RWPE2 (cell line): ENCODE data around the gene FRK.

Source experiments
- ATAC-seq: fragments of 200-7000 bp; cut with Tn5 transposase; 3 replicates; pipeline ENCODE4 v1.9.1; 2021; ENCODE audit warnings: low read depth
- DNase-seq: peaks from one replicate; pipeline ENCODE4 v3.0.0-alpha.2; 2020; ENCODE audit warnings: low spot score
- H3K27ac ChIP-seq: fragments of 450-650 bp; 2 replicates; pipeline ENCODE4 v1.5.1; 2017; ENCODE audit warnings: mild to moderate bottlenecking; ENCODE audit not compliant: poor library complexity, severe bottlenecking
- H3K27me3 ChIP-seq: fragments of 250-450 bp; sonication (Bioruptor Pico); 2 replicates; pipeline ENCODE4 v1.5.1; 2021; ENCODE audit warnings: mild to moderate bottlenecking, moderate library complexity; ENCODE audit not compliant: insufficient read depth, poor library complexity, severe bottlenecking
- H3K36me3 ChIP-seq: fragments of 250-450 bp; sonication (Bioruptor Pico); 2 replicates; pipeline ENCODE4 v1.5.1; 2020; ENCODE audit warnings: low read depth, mild to moderate bottlenecking, moderate library complexity
- H3K4me1 ChIP-seq: fragments of 250-450 bp; sonication (Bioruptor Pico); 2 replicates; pipeline ENCODE4 v1.5.1; 2021; ENCODE audit warnings: mild to moderate bottlenecking, moderate library complexity; ENCODE audit not compliant: insufficient read depth, poor library complexity, severe bottlenecking
- H3K4me3 ChIP-seq: fragments of 250-450 bp; sonication (Bioruptor Pico); 2 replicates; pipeline ENCODE4 v1.5.1; 2021; ENCODE audit warnings: mild to moderate bottlenecking, moderate library complexity; ENCODE audit not compliant: severe bottlenecking
- H3K9me3 ChIP-seq: fragments of 250-450 bp; sonication (Bioruptor Pico); 2 replicates; pipeline ENCODE4 v1.5.1; 2021; ENCODE audit warnings: mild to moderate bottlenecking, moderate library complexity; ENCODE audit not compliant: severe bottlenecking
- TF ChIP-seq, protein P1 (sequence below): fragments of 450-650 bp; IDR thresholded peaks from one replicate; pipeline ENCODE4 v1.5.1; 2017; ENCODE audit warnings: mild to moderate bottlenecking, moderate library complexity; ENCODE audit not compliant: poor library complexity, severe bottlenecking

The FRK gene, protein sequence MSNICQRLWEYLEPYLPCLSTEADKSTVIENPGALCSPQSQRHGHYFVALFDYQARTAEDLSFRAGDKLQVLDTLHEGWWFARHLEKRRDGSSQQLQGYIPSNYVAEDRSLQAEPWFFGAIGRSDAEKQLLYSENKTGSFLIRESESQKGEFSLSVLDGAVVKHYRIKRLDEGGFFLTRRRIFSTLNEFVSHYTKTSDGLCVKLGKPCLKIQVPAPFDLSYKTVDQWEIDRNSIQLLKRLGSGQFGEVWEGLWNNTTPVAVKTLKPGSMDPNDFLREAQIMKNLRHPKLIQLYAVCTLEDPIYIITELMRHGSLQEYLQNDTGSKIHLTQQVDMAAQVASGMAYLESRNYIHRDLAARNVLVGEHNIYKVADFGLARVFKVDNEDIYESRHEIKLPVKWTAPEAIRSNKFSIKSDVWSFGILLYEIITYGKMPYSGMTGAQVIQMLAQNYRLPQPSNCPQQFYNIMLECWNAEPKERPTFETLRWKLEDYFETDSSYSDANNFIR

DNA sequence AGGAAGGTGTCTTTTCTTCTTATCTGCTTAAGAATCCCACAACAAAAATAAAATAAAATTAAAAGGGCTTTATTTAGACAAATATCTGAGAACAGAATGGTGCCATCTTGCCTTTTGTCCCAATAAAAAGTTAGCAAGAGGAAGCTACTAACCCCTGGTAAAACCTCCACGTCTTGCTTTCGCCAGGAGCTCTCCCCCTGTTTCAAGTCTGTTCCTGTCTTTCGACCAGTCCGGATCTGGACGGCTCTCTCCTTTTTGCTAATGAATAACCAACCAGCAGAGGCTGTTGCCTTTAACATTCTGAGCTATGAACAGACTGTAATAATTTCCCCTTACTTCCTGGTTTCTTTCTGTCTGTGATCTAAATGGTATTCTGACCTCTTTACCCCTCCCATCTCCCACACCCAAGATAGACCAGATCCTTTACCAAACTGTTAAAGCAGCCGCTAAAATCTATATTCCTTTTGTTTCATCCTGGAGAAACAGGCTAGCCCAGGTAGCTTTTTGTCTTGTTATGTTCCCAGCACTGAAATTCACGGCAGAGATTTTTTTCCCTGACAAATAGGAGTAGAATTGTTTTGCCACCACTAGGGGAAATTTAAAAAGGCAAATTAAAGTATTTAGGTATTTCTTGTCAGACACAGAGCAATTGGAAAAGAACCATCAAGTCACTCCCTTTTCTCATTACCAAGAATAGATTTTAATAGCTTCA is at the start of gene FRK:
Gene FRK (minus strand): TSS at position 320 of the 712 bp plus-strand sequence. CDS start 580 bp downstream, outside the sequence.
- no peaks in the 10 kb centered on the region for H3K36me3 ChIP-seq
- H3K9me3 ChIP-seq = no peaks in the 10 kb centered on the region
- no peak for DNase-seq
- peak; percentile 86 for ATAC-seq
- TF ChIP-seq, protein P1, sequence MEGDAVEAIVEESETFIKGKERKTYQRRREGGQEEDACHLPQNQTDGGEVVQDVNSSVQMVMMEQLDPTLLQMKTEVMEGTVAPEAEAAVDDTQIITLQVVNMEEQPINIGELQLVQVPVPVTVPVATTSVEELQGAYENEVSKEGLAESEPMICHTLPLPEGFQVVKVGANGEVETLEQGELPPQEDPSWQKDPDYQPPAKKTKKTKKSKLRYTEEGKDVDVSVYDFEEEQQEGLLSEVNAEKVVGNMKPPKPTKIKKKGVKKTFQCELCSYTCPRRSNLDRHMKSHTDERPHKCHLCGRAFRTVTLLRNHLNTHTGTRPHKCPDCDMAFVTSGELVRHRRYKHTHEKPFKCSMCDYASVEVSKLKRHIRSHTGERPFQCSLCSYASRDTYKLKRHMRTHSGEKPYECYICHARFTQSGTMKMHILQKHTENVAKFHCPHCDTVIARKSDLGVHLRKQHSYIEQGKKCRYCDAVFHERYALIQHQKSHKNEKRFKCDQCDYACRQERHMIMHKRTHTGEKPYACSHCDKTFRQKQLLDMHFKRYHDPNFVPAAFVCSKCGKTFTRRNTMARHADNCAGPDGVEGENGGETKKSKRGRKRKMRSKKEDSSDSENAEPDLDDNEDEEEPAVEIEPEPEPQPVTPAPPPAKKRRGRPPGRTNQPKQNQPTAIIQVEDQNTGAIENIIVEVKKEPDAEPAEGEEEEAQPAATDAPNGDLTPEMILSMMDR = peak; percentile 57
- no peaks in the 10 kb centered on the region for H3K27me3 ChIP-seq
- H3K4me3 ChIP-seq = peak within 1 kb of the TSS; percentile 26
- H3K4me1 ChIP-seq = peaks cover 9% of the 10 kb centered on the region
- H3K27ac ChIP-seq = peak within 1 kb of the TSS; percentile 61

DNA sequence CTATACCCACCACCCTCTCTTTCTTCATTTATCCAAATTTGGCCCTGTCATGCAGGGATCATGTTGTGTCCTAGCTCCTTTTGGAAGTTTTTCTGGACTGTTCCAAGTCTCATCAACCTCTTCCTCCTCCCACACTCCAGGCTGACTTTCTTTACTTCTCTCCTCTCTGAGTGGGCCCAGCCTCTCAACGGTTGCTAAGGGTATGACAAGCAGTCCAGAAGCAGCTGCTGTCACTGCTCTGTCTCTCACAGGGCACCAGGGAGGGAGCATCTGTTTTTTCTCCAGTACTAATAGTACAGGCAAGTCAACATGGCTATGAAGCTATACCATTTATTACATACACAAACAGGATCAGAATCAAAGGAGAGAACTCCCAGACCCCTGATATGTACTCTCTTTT is 48.1 kb upstream of the FRK start:
- no peaks in the 10 kb centered on the region for H3K27me3 ChIP-seq
- peaks cover 8% of the 10 kb centered on the region for H3K4me1 ChIP-seq
- TF ChIP-seq, protein P1 = no peak
- peaks cover 66% of the 10 kb centered on the region for H3K36me3 ChIP-seq
- H3K9me3 ChIP-seq = no peaks in the 10 kb centered on the region
- ATAC-seq (no peak), DNase-seq (no peak)
- H3K4me3 ChIP-seq = no peak overlapping the region
- H3K27ac ChIP-seq = no peak overlapping the region

DNA sequence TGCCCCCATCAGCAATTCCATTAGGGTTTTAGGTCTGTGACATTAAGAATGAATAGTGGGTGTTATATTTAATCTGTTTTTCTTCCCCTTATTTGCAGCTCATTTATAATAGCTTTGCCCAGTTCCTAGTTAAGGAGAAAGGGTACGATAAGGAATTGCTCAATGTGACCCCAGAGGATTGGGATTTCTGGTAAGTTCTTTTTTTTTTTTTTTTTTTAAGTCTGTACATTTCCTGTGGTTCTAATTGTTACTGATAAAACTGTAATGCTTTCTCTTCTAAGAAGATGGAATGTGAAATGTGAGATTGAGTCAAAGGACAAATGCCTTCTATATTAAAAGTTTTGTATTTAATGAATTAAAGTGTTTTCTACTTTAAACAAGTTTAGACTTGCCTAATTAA is 45.5 kb upstream of the FRK start:
- Histone ChIP-seq H3K9me3 (no peaks in the 10 kb centered on the region), H3K27ac (no peak overlapping the region), H3K4me1 (peaks cover 8% of the 10 kb centered on the region), H3K4me3 (no peak overlapping the region), H3K27me3 (no peaks in the 10 kb centered on the region), H3K36me3 (peaks cover 41% of the 10 kb centered on the region)
- TF ChIP-seq, protein P1 = no peak
- DNase-seq = no peak
- ATAC-seq = no peak

DNA sequence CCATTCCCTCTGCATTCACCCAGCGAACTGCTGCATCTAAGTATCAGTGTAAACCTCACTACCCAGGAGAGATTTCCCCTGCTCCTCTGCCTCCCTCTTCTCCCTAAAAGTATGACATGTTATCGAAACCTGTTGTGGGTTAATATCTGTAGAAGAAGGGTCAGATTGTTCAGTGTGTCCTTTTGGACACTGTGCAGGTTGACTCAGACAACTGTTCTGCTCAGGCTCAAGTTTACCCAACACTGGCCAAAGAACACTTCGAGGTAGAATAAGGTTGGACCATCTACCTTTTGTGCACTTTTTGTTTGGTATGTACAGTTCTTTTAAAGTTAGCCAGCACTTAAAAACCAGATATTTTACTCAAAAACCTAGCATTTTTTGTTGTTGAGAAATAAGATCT is 44.6 kb upstream of the FRK start:
- Histone ChIP-seq H3K36me3 (peaks cover 32% of the 10 kb centered on the region), H3K4me1 (peaks cover 8% of the 10 kb centered on the region), H3K27ac (no peak overlapping the region), H3K9me3 (no peaks in the 10 kb centered on the region), H3K4me3 (no peak overlapping the region), H3K27me3 (no peaks in the 10 kb centered on the region)
- TF ChIP-seq, protein P1 = no peak
- ATAC-seq (no peak), DNase-seq (no peak)
